Liver (tissue), 9 donors: ENCODE measurements around the gene STX11. TPM values are rescaled to one million over a fixed set of nuclear protein-coding genes. Genes with fewer than 3 reads are reported as not detected.

Experiments
- DNase-seq: peaks from one replicate; pipeline ENCODE4 v3.0.0-alpha.2; 2017; ENCODE audit warnings: low spot score
- H3K27ac ChIP-seq, 2 donors: one replicate each; pipeline ENCODE4 v1.7.0; 2013; ENCODE audit warnings: inconsistent platforms in 2 of 2, low read length in 2 of 2, control low read depth in 1 of 2, low read depth in 1 of 2, mild to moderate bottlenecking in 1 of 2
- H3K27me3 ChIP-seq, 4 donors: one replicate each; pipeline versions ENCODE4 v1.6.1 to v1.7.0; 2013; ENCODE audit warnings: low read length in 3 of 4, inconsistent platforms in 1 of 4, mild to moderate bottlenecking in 1 of 4, moderate library complexity in 1 of 4; ENCODE audit not compliant: control insufficient read depth in 4 of 4, insufficient read depth in 4 of 4
- H3K36me3 ChIP-seq, 4 donors: one replicate each; pipeline versions ENCODE4 v1.6.1 to v1.7.0; 2013; ENCODE audit warnings: low read length in 3 of 4, mild to moderate bottlenecking in 3 of 4, low read depth in 1 of 4, moderate library complexity in 1 of 4; ENCODE audit not compliant: control insufficient read depth in 4 of 4, insufficient read depth in 3 of 4
- H3K4me1 ChIP-seq, 4 donors: one replicate each; pipeline versions ENCODE4 v1.6.1 to v1.7.0; 2013; ENCODE audit warnings: low read length in 3 of 4, mild to moderate bottlenecking in 3 of 4, moderate library complexity in 1 of 4; ENCODE audit not compliant: control insufficient read depth in 4 of 4, insufficient read depth in 4 of 4
- H3K4me3 ChIP-seq, 3 donors: one replicate each; pipeline versions ENCODE4 v1.6.1 to v1.7.0; 2013; ENCODE audit warnings: low read length in 3 of 3, control low read depth in 1 of 3, low read depth in 1 of 3, mild to moderate bottlenecking in 1 of 3
- H3K9ac ChIP-seq, 2 donors: one replicate each; pipeline ENCODE4 v1.7.0; 2013; ENCODE audit warnings: low read length in 2 of 2, mild to moderate bottlenecking in 2 of 2, moderate library complexity in 2 of 2, control low read depth in 1 of 2, low read depth in 1 of 2
- H3K9me3 ChIP-seq, 4 donors: one replicate each; pipeline versions ENCODE4 v1.6.1 to v1.7.0; 2013; ENCODE audit warnings: low read length in 3 of 4; ENCODE audit not compliant: control insufficient read depth in 4 of 4
- ATF3 ChIP-seq: IDR thresholded peaks from 2 replicates; pipeline ENCODE4 v1.6.1; 2016; ENCODE audit warnings: antibody characterized with exemption
- CTCF ChIP-seq: fragments of 150-350 bp; IDR thresholded peaks from 2 replicates; pipeline ENCODE4 v1.5.1; 2017; ENCODE audit warnings: improper control_type of control experiment, low read depth, low read length; ENCODE audit not compliant: missing input control
- EGR1 ChIP-seq, 2 donors: IDR thresholded peaks; 2 replicates each; pipeline ENCODE4 v1.6.1; 2016 to 2018; ENCODE audit warnings: antibody characterized with exemption in 2 of 2, low read depth in 2 of 2
- FOXA1 ChIP-seq: IDR thresholded peaks from 2 replicates; pipeline ENCODE4 v1.6.1; 2016; ENCODE audit warnings: antibody characterized with exemption
- FOXA2 ChIP-seq: IDR thresholded peaks from 2 replicates; pipeline ENCODE4 v1.6.1; 2016; ENCODE audit warnings: antibody characterized with exemption
- HNF4A ChIP-seq, 2 donors: conservative IDR thresholded peaks; 2 replicates each; pipeline ENCODE4 v1.6.1; 2016; ENCODE audit warnings: antibody characterized with exemption in 2 of 2, mild to moderate bottlenecking in 2 of 2
- HNF4G ChIP-seq: IDR thresholded peaks from 2 replicates; pipeline ENCODE4 v1.6.1; 2016; ENCODE audit warnings: antibody characterized with exemption
- JUND ChIP-seq, 2 donors: IDR thresholded peaks; 2 replicates each; pipeline ENCODE4 v1.6.1; 2016; ENCODE audit warnings: antibody characterized with exemption in 2 of 2
- MAX ChIP-seq: IDR thresholded peaks from 2 replicates; pipeline ENCODE4 v1.6.1; 2016; ENCODE audit warnings: antibody characterized with exemption
- NR2F2 ChIP-seq: IDR thresholded peaks from 2 replicates; pipeline ENCODE4 v1.6.1; 2016; ENCODE audit warnings: antibody characterized with exemption
- RAD21 ChIP-seq, 2 donors: IDR thresholded peaks; 2 replicates each; pipeline ENCODE4 v1.6.1; 2016; ENCODE audit warnings: antibody characterized with exemption in 2 of 2, mild to moderate bottlenecking in 2 of 2
- REST ChIP-seq: IDR thresholded peaks from 2 replicates; pipeline ENCODE4 v1.6.1; 2016; ENCODE audit warnings: antibody characterized with exemption, mild to moderate bottlenecking
- RXRA ChIP-seq, 2 donors: IDR thresholded peaks; 2 replicates each; pipeline ENCODE4 v1.6.1; 2017 to 2018; ENCODE audit warnings: antibody characterized with exemption in 2 of 2, mild to moderate bottlenecking in 1 of 2
- SP1 ChIP-seq: IDR thresholded peaks from 2 replicates; pipeline ENCODE4 v1.6.1; 2018; ENCODE audit warnings: antibody characterized with exemption, mild to moderate bottlenecking
- TAF1 ChIP-seq: conservative IDR thresholded peaks from 2 replicates; pipeline ENCODE4 v1.6.1; 2016; ENCODE audit warnings: antibody characterized with exemption, mild to moderate bottlenecking
- ZBTB33 ChIP-seq: IDR thresholded peaks from 2 replicates; pipeline ENCODE4 v1.6.1; 2016; ENCODE audit warnings: antibody characterized with exemption
- WGBS: extraction: QIAGEN DNeasy Blood & Tissue Kit; methylation state at CpG from one replicate; pipeline ENCODE4 v1.1.7; 2013; 5-methylcytosine and 5-hydroxymethylcytosine counted together
- polyA plus RNA-seq, 2 donors: library from polyadenylated mRNA; stranded (reverse) in 1 of 2; unstranded in 1 of 2; fragments of 200-250 nt in 1 of 2; fragments of >200 nt in 1 of 2; fragmentation: Nextera tagmentation in 1 of 2; extraction: Ambion mirVana in 1 of 2; gene quantifications; one replicate each; pipeline versions ENCODE4 v1.2.1 to v1.2.3, GENCODE V29; 2013 to 2015
- total RNA-seq, 2 donors: library from RNA; depleted of rRNA; stranded (reverse); fragments of >200 nt; gene quantifications; one replicate each; pipeline ENCODE4 v1.2.3, GENCODE V29; 2014
- donor health status: healthy.
- donor health status: healthy.
- donor health status: healthy.
- donor health status: healthy.
- donor health status: healthy.

STX11 gene
- total and polyA plus RNA-seq, 4 donors = 1.3 to 4.9 (median 3.4) TPM

- no peak overlapping the region for H3K4me3 ChIP-seq
- H3K9ac ChIP-seq = no peak overlapping the region
- no peaks in the 10 kb centered on the region for H3K4me1 ChIP-seq
- no peak overlapping the region for H3K27ac ChIP-seq
- H3K9me3 ChIP-seq = no peaks in the 10 kb centered on the region
- H3K27me3 ChIP-seq = no peaks in the 10 kb centered on the region
- WGBS = 93% methylated on average over 4 of the region's 4 CpGs
- TF ChIP-seq EGR1 (IDR thresholded peaks at IDR 0.05; ENCODE audit: low read depth in 2 of 2) (no peak), CTCF (no peak), JUND (IDR thresholded peaks at IDR 0.05) (no peak), REST (no peak), HNF4G (no peak), SP1 (no peak), FOXA1 (no peak), MAX (no peak), ATF3 (no peak), TAF1 (no peak), HNF4A (conservative IDR thresholded peaks at IDR 0.05) (no peak), RAD21 (IDR thresholded peaks at IDR 0.05) (no peak), NR2F2 (no peak), ZBTB33 (no peak)
- H3K36me3 ChIP-seq = no peaks in the 10 kb centered on the region
- DNase-seq = no peak
These were observed 28.9 kb downstream of the STX11 start for GRCh38 chr6:144179237-144179636.

GRCh38 chr6:144179828-144180227 lies 29.5 kb downstream of the STX11 start:
- H3K36me3 ChIP-seq = no peaks in the 10 kb centered on the region
- no peaks in the 10 kb centered on the region for H3K9me3 ChIP-seq
- no peak overlapping the region for H3K27ac ChIP-seq
- H3K9ac ChIP-seq = no peak overlapping the region
- no peaks in the 10 kb centered on the region for H3K27me3 ChIP-seq
- no peak overlapping the region for H3K4me3 ChIP-seq
- H3K4me1 ChIP-seq = no peaks in the 10 kb centered on the region
- DNase-seq = no peak
- WGBS = 85% methylated on average over 2 of the region's 2 CpGs
- no peak for TF ChIP-seq RXRA (IDR thresholded peaks at IDR 0.05)
- TF ChIP-seq HNF4G = no peak
- TF ChIP-seq MAX = no peak
- TF ChIP-seq FOXA1 = no peak
- TF ChIP-seq FOXA2 = no peak
- TF ChIP-seq REST = no peak
- TF ChIP-seq CTCF = no peak
- TF ChIP-seq ZBTB33 = no peak
